Glutamatergic neuron (in vitro differentiated cells): ENCODE results near the gene SMIM1. TPM values are rescaled to one million over a fixed set of nuclear protein-coding genes. Genes with fewer than 3 reads are reported as not detected.

ENCODE experiments used
- DNase-seq: peaks from one replicate; pipeline ENCODE4 v3.0.0; 2022
- H3K27ac Mint-ChIP-seq: one replicate; pipeline ENCODE4 v1.8.0; 2020; ENCODE audit warnings: mild to moderate bottlenecking, mixed read lengths, inconsistent platforms; ENCODE audit not compliant: unreplicated experiment
- H3K27me3 Mint-ChIP-seq: one replicate; pipeline ENCODE4 v1.8.0; 2020; ENCODE audit warnings: mild to moderate bottlenecking, moderate library complexity, mixed read lengths, inconsistent platforms; ENCODE audit not compliant: unreplicated experiment
- H3K36me3 Mint-ChIP-seq: one replicate; pipeline ENCODE4 v1.8.0; 2020; ENCODE audit warnings: mild to moderate bottlenecking, mixed read lengths, inconsistent platforms; ENCODE audit not compliant: unreplicated experiment
- H3K4me1 Mint-ChIP-seq: one replicate; pipeline ENCODE4 v1.8.0; 2020; ENCODE audit warnings: mild to moderate bottlenecking, low read depth, mixed read lengths, inconsistent platforms; ENCODE audit not compliant: unreplicated experiment
- H3K4me3 Mint-ChIP-seq: one replicate; pipeline ENCODE4 v1.8.0; 2020; ENCODE audit warnings: mild to moderate bottlenecking, mixed read lengths, inconsistent platforms; ENCODE audit not compliant: unreplicated experiment
- H3K9me3 Mint-ChIP-seq: one replicate; pipeline ENCODE4 v1.8.0; 2020; ENCODE audit warnings: mild to moderate bottlenecking, moderate library complexity, mixed read lengths, inconsistent platforms; ENCODE audit not compliant: unreplicated experiment
- CTCF ChIP-seq: fragments of 200-600 bp; sonication (generic); IDR thresholded peaks from one replicate; pipeline ENCODE4 v1.5.0; 2021; ENCODE audit not compliant: partially characterized antibody, unreplicated experiment
- total RNA-seq: library from RNA; stranded (reverse); fragmentation: NEBNext Ultra II Directional; extraction: Animal tissue kit (Norgen Biotek cat#: 25700); gene quantifications from one replicate; pipeline ENCODE4 v1.2.1, GENCODE V29; 2021; ENCODE audit not compliant: unreplicated experiment

SMIM1 gene
- total RNA-seq, 1 donor from 2014 or later, result 7.5 TPM

GRCh38 chr1:3749512-3749911, 23.0 kb upstream of the SMIM1 start:
- H3K36me3 Mint-ChIP-seq, result no peaks in the 10 kb centered on the region
- no peak for DNase-seq
- TF ChIP-seq CTCF, result no peak
- H3K4me3 Mint-ChIP-seq, result no peak overlapping the region
- H3K27me3 Mint-ChIP-seq, result peaks cover 4% of the 10 kb centered on the region
- H3K9me3 Mint-ChIP-seq, result peaks cover 2% of the 10 kb centered on the region
- H3K27ac Mint-ChIP-seq, result no peak overlapping the region
- H3K4me1 Mint-ChIP-seq, result peaks cover 13% of the 10 kb centered on the region

GRCh38 chr1:3750741-3751140, 21.8 kb upstream of the SMIM1 start:
- DNase-seq, result no peak
- Mint-ChIP-seq H3K4me3 (no peak overlapping the region), H3K9me3 (peaks cover 2% of the 10 kb centered on the region), H3K36me3 (no peaks in the 10 kb centered on the region), H3K27me3 (peaks cover 3% of the 10 kb centered on the region), H3K27ac (no peak overlapping the region), H3K4me1 (peaks cover 7% of the 10 kb centered on the region)
- TF ChIP-seq CTCF, result no peak

GRCh38 chr1:3752400-3752945, 20.1 kb upstream of the SMIM1 start, which contains the start of gene CCDC27:
Gene CCDC27, plus strand, starts transcription at chr1:3752450. Its CDS starts 32 bp downstream, at chr1:3752482.
- TF ChIP-seq CTCF, result no peak
- Mint-ChIP-seq H3K9me3 (peaks cover 2% of the 10 kb centered on the region), H3K4me3 (no peak within 1 kb of the TSS), H3K27me3 (peaks cover 4% of the 10 kb centered on the region), H3K27ac (no peak within 1 kb of the TSS), H3K4me1 (peaks cover 2% of the 10 kb centered on the region), H3K36me3 (no peaks in the 10 kb centered on the region)
- no peak for DNase-seq

GRCh38 chr1:3753656-3754454, 18.7 kb upstream of the SMIM1 start:
- no peak overlapping the region for H3K4me3 Mint-ChIP-seq
- H3K27me3 Mint-ChIP-seq, result peaks cover 4% of the 10 kb centered on the region
- H3K9me3 Mint-ChIP-seq, result peaks cover 3% of the 10 kb centered on the region

More at GRCh38 chr1:3753656-3754454, 18.7 kb upstream of the SMIM1 start:
- Mint-ChIP-seq H3K36me3 (no peaks in the 10 kb centered on the region), H3K27ac (no peak overlapping the region), H3K4me1 (peaks cover 2% of the 10 kb centered on the region)
- no peak for TF ChIP-seq CTCF
- no peak for DNase-seq
